NCI-H2081 treated with DMSO at 0.1 percent for 48 hours (cell line): ENCODE results near the gene SYNGR3.
"Not testable (repeated sequence)": the region's sequence is repeated elsewhere in the genome, so short reads cannot be mapped to it uniquely, and the experiment has no call there.

ENCODE experiments used
- DNase-seq: peaks from one replicate; lab custom pipeline; 2025; lab: John Stamatoyannopoulos, UW

SYNGR3 gene

GRCh38 chr16:1989209-1990100 is at the start of gene SYNGR3:
Gene SYNGR3, plus strand, starts transcription at chr16:1989970. Its CDS starts 133 bp downstream, at chr16:1990103.
- no peak for DNase-seq

GRCh38 chr16:1940273-1941161 is 49.3 kb upstream of the SYNGR3 start:
- DNase-seq: no peak

- DNase-seq: no peak
Observed at GRCh38 chr16:1941162-1942046, 48.4 kb upstream of the SYNGR3 start.

- DNase-seq: no peak
Observed at GRCh38 chr16:1942047-1942809, 47.5 kb upstream of the SYNGR3 start.

- DNase-seq: peak; percentile 82
Observed at GRCh38 chr16:1942810-1943726, 46.7 kb upstream of the SYNGR3 start, which contains the start of gene MSRB1. Gene MSRB1, minus strand, starts transcription at chr16:1943199. Its CDS starts 43 bp downstream, at chr16:1943156.

GRCh38 chr16:1944612-1945199 is 45.1 kb upstream of the SYNGR3 start:
- no peak for DNase-seq

GRCh38 chr16:1945559-1946391 is 44.0 kb upstream of the SYNGR3 start:
- no peak for DNase-seq

- DNase-seq: no peak
Observed at GRCh38 chr16:1946495-1947368, 43.0 kb upstream of the SYNGR3 start.

- no peak for DNase-seq
Observed at GRCh38 chr16:1947369-1947670, 42.5 kb upstream of the SYNGR3 start.

- DNase-seq: no peak
Observed at GRCh38 chr16:1949507-1949906, 40.3 kb upstream of the SYNGR3 start.

GRCh38 chr16:1950047-1950446 is 39.7 kb upstream of the SYNGR3 start:
- DNase-seq: no peak

- DNase-seq: no peak
Observed at GRCh38 chr16:1950559-1950958, 39.2 kb upstream of the SYNGR3 start.

- no peak for DNase-seq
Observed at GRCh38 chr16:1953734-1954133, 36.0 kb upstream of the SYNGR3 start.

GRCh38 chr16:1957434-1958142 is 32.2 kb upstream of the SYNGR3 start:
- not testable (repeated sequence) for DNase-seq

GRCh38 chr16:1958143-1958491 is 31.7 kb upstream of the SYNGR3 start:
- DNase-seq: not testable (repeated sequence)

- DNase-seq: no peak
Observed at GRCh38 chr16:1958715-1959268, 31.0 kb upstream of the SYNGR3 start.
